Body of pancreas (tissue), 4 donors: ENCODE measurements around the gene ACAD9.

Source experiments
- CTCF ChIP-seq, 7 experiments: fragments of 450-650 bp in 4 of 7; fragments of 200-600 bp in 3 of 7; sonication (generic) in 3 of 7; IDR thresholded peaks; one replicate each; pipeline ENCODE4 v1.5.1; 2016 to 2019; ENCODE audit warnings: antibody characterized with exemption in 7 of 7
- POLR2A ChIP-seq, 3 donors: fragments of 450-650 bp; IDR thresholded peaks; one replicate each; pipeline ENCODE4 v1.6.1; 2016; ENCODE audit warnings: antibody characterized with exemption in 3 of 3, mild to moderate bottlenecking in 2 of 3

GRCh38 chr3:128889139-128889894, 9.9 kb downstream of the ACAD9 start:
- TF ChIP-seq CTCF (IDR thresholded peaks at IDR 0.05), result no peak
- no peak for TF ChIP-seq POLR2A (IDR thresholded peaks at IDR 0.05)
